HG02884 (cell line): ENCODE data around the gene PHF5A.
"Not testable (repeated sequence)": the region's sequence is repeated elsewhere in the genome, so short reads cannot be mapped to it uniquely, and the experiment has no call there.

Experiments used
- ATAC-seq: cut with Tn5 transposase; IDR thresholded peaks from one replicate; pipeline ENCODE4 v1.9.1; 2021; ENCODE audit warnings: mild to moderate bottlenecking, moderate library complexity; ENCODE audit not compliant: unreplicated experiment

Gene PHF5A

DNA sequence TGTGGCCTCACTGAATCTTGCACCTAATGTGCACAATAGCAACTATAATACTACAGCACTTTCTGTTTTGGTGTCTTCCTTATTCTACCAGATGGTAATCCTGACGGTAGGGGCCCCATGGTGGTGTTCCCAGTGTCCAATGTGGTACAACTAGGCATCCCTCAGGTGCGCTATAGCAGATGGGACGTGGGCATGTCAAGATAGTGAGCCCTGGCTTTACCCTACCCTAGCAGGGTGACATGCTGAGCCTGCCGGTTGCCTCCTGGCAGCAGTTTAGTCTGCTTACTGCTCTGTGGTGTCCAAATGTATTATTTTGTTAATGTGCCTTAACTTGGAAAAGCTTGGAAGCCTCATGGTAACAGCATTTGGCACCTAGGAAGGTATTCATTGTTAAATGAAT is 19.6 kb upstream of the PHF5A start:
- no peak for ATAC-seq

DNA sequence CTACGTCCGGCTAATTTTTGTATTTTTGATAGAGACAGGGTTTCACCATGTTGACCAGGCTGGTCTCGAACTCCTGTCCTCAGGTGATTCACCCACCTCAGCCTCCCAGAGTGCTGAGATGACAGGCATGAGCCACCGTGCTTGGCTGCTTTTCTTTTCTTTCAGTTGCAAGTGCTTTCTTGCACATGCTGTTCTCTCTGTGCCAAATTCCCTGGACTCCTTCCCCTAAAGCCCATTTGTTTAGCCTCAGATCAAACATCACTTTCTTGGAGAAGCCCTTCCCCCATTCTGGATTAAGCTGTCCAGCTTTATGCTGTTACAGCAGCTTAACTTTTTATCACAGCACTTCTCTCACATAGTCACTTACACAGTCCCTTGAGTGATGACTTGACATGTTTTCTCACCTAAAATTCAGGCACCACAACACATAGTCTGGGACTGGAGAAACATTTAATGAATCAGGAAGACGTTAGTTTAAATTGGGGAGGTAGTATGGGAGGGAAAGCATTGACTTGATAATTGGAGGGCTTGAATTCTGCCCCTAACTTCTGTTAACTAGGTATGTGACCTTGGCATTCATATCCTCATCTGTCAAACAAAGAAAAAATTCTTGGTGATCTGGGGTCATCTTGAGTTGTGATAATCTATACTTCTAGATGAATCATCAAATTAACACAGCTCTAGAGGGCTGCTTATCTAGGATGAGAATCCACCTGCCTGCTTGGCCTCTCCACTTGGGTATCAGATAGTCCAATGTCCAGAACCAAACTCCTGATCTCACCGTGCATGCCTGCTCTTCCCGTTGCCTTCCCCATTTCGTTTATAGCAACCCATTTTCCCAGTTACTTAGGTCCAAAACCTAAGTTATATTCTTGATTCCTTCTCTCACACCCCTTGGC is 18.8 kb upstream of the PHF5A start:
- no peak for ATAC-seq

DNA sequence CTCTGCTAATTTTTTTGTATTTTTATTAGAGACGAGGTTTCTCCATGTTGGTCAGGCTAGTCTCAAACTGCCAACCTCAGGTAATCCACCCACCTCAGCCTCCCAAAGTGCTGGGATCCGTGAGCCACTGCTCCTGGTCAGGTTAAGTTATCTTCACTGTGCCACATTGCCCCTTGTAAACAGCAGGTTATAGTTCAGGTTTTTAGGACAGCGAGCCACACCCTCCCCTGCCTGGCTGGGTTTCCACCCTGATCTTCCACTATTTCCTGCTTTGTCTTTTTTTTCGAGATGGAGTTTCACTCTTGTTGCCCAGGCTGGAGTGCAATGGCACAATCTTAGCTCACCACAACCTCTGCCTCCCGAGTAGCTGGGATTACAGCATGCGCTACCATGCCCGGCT is 16.5 kb upstream of the PHF5A start:
- ATAC-seq, result no peak

DNA sequence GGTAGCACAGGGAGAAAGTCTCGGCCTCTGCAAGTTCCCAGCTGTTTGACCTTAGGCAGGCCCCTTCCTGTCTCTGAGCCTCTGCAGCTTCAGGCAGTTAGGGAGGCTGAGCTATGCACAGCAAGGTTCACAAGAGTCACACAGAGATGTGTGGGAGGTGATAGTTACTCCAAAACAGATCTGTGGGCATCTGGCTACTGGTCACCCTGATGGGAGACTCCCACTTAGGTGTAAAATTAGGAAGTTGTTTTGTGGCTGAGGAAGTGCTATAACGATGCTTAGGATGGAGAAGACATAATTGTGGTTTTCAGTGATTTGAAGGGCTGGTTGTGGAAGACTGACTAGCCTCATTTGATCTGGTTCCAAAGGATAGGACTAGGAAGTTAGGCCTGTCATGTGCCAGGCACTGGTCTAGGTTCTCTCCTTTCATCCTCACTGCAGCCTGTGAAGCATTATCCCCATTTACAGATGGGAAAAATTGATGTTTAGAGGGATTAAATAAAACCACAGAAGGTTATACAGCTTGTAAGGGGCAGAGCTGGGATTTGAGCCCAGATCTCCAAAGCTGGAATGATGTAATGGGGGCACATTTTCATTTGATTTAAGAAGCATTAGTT is 13.9 kb upstream of the PHF5A start:
- no peak for ATAC-seq

DNA sequence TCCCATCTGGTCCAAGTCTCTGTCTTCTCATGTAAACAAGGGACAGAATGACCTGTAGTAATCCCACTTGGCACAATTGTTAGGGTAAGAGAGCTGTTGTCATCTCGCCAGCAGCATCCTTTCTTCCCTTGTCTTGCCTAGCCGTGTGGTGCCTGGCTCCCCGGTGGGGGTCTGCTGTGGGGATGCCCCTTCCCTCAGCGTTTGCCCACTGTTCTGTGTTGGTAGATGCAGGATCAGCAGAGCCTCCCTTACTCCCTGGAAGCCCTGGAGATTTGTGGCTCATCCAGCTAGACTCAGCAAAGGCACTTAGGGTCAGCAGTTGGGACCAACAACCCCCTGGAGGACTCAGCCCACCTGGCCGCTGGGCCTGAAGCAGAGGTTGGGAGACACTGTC is 13.4 kb upstream of the PHF5A start:
- ATAC-seq, result no peak

DNA sequence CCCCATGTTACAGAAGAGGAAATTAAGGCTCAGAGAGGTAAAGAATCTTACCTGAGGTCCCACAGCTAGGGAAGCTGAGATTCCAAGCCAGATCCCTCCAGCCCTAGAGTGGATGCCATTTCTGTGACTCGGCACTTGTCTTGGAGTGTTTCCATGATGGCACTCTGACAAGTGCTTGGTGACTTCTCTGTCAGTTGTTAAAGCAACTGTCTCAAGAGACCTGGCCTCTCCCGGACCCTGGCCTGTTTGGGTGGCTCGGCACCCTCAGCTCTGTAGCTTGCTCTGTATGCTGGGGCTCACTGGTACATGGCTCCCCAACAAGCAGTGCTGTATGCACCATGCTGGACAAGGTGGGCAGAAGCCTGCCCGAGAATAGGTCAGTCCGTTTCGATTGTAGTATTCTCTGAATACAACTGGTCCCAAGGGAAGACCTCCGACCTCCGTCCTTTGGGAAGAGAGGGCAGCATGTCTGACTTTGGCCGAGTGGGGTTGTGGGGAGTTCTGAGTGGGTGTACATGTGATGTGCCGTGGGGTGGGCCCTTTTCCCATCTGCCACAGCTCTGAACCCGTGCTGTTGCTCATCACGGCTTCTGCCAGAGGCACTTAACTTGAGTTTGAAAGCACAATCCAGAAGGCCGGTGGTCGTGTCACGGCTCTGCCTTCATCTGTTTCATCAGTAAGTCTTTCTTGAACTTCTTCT is 12.8 kb upstream of the PHF5A start:
- no peak for ATAC-seq

DNA sequence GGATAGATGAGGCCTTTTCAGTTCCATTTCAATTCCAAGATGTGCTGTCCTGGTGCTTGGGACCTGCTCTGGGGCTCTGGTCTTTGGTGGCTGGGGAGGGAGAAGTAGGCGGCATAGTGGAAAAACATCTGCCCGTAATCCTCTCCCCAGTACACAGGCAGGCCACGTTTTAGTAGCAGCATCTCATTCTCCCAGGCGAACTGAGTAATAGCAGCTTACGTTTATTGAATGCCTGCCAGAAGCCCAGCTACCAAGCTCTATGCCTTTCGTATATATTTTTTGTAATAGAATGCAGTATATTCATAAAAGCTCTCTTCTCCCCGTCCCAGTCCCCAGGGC is 11.9 kb upstream of the PHF5A start:
- no peak for ATAC-seq

DNA sequence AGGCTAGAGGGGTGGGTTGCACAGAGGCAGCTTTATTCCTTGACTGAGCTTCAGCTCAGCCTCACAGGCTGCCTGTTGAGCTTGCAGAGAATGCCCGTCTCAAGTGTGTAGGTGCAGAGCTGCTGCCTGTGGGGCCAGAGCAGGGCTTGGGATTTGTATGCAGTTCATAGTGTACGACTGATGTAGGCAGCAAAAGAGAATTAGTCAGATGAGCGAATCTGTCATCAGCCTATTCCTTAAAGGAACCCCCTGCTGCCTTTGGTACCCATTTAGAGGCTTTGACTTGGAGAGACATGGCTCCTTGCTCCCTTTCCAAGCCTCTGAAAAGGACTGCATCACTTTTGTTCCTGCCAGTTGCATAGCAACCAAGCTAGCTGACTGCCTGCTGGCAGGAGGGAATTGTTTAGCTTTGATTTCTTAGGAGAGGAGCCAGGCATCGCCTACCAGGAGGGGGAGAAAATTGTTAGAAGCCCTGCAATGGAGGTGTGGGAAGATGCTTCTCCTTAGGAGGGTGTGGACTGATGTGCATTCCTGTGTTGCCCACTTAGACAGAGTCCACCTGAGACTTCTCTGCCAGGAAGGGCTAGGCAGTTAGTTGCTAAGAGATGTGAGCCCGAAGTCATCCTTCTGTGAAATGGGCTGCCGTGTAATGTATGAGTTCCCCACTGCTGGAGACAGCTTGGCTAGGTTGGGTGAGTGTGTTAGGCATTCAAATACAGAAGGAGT is 11.3 kb upstream of the PHF5A start:
- ATAC-seq, result no peak

DNA sequence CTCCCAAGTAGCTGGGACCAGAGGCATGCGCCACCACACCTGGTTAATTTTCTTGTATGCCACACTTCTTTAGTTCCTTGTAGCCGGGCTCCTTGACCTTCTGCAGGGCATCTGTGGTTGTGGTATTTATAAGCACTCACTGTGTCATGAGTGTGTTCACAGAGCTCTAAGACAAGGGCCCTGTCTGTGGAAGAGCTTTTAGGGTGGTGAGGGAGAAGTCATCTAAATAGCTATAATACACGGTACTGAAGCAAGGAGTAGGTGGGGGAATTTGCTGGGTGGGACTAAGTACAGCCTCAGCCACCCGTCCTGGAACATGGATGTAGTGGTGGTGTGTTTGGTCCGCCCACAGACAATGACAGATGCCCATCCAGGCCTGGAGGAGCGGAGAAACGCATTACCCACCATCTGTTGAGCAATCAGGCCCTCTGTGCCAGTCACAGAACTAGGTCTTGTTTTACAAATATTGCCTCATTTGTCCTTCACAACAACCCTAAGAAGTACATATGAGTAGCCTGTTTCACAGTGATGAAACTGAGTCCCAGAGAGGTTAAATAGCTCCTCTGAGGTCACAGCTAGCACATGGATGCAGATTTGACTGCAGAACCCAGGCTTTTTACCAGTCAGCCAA is 10.5 kb upstream of the PHF5A start:
- ATAC-seq, result no peak

DNA sequence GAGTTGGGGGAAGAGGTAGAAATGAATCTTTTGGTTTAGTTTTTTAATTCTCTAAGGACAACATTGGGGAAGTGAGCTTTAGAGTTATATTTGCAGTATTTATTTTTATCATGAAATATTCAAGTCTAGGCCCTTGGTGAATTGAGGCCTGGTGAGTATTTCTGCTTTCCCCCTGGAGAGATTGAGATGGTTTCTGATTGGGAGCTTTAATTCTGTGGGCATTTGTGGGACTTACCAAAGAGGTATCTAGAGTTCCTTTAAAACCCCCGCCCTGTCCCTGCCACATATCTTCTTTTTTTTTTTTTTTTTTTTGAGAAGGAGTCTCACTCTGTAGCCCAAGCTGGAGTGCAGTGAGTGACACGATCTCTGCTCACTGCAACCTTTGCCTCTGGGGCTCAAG is 10.0 kb upstream of the PHF5A start:
- no peak for ATAC-seq

DNA sequence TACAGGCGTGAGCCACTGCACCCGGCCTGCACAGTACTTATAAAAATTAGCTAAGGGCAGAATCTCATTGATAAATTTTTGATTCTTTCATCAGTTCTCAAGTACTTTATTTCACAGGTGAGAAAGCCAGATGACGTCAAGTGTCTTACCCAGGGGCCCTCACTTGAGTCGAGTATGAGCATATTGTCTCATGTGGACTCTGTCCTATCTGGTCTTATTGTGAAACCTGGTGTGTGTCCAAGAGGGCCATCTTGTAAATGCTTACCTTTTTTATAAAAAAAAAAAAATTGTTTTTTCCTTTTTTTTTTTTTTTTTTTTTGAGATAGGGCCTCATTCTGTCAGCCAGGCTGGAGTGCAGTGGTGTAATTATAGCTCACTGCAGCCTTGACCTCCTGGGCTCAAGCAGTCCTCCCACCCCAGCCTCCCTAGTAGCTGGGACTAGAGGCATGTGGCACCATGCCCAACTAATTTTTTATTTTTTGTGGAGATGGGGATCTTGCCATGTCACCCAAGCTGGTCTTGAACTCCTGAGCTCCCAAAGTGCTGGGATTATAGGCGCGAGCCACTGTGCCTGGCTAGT is 6.5 kb upstream of the PHF5A start:
- ATAC-seq, result no peak

DNA sequence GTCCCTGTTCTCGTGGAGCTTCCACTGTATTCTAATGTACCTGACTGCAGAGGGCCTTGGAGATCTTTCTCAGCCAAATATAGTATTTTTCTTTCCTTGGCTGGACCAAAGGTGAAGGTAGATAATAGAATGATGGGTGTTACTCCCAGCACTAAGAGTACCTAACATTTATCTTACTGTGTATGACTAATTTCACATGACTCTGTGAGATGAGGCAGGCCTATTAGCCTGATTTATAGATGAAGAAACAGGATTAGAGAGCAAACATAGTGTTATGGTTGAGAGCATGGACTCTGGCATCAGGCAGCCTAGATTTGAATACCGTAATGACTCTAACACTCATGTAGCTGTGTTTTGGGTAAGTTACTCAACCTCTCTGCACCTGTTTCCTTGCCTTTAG is 3.1 kb upstream of the PHF5A start:
- no peak for ATAC-seq

DNA sequence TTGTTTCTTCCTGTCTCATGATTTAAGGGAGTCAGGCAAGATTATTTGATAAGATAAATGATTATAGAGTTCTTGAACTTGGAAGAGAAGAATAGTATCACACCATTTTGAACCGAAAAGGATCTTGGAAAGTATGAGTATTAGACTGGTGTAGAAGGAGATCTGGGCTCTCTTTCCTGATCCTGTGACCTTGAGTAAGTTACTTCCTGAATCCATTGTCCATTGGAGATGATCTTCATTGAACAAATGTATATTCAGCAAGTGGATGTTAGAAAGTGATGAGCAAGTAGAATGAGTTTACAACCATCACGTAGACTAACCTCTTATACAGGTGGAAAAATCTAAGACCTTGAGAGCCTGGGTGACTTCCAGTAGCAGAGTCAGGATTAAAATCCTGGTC is 2.4 kb upstream of the PHF5A start:
- no peak for ATAC-seq

DNA sequence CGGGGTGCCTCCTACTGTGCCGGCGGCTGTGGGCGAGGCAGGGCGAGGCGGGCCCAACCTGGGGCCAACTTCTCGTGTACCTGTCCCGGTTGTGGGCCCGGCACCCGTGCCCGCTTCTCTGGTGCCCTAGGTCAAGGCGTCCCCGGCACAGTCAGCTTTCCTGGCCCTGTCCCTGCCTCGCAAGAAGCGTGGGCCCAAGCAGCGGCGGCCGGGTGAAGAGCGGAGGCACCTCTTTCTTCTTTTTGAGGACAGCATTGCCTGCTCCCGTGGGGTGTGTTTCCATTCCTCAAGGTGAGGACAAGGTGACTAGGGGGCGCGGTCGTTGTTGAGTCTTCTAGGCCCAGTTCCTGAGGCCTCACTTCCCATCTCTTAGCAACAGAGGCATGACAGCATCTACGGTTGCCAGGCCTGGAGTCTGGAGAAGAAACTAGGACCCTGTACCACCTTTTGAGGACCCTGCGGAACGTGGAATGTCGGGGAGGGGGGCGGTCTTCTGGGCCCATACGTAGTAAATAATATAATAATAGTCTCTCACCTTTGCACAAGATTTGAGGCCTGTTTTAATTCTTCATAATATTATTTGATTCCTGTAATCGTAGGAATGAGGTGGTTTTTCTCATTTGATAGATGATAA is 843 bp upstream of the PHF5A start:
- peak; percentile 10 for ATAC-seq

DNA sequence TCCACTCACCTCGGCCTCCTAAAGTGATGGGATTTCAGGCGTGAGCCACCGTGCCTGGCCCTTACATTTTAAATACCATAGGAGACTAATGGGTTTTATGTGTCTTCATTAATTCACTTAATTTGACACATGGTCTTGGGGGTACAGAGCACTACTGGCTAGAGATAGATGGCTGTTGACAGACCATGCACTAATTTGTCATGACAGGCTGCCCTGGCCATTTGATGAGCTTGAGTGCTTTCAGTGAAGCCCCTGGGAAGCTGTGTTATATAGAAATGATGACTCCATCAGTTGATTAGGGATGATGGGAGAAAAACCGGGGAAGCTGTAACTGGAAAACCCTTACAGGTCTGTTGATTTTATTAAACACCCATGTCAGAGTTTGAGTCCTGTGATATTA is 6.6 kb downstream of the PHF5A start:
- no peak for ATAC-seq

DNA sequence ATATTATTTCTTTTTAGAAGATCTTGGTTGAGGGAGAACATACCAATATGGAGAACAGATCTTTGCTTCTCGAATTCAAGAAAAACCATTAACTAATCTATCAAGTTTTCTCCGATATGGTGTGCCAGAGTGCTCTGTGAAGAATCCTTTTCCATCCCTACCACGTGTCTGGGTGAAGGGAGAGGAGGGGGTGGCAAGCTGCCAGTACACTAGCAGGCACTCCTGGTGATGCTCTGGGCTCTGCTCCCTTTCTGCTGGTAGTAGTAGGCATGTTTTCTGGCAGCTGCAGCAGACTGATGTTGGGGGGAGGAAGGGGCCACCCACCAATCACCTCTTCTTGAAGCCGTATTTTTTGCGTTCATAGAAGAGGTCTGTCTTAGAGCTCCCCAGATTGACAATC is 8.4 kb downstream of the PHF5A start:
- ATAC-seq, result not testable (repeated sequence)

DNA sequence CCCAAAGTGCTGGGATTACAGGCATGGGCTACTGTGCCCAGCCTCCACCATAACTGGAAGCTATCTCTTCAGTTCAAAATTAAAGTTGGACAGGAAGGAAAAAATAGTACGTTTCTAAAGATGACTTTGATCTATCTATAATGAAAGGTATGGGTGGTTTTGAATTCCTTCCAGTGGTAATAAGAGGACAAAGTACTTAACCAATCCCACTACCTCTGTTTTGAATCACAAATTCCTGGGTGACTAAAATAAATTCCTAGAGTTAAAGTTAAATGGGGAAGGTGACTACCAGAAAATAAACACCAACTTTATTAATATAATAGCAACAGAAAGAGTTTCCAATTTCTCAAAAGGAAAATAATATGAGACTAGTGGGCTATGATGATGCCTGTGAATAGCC is 9.1 kb downstream of the PHF5A start:
- no peak for ATAC-seq

DNA sequence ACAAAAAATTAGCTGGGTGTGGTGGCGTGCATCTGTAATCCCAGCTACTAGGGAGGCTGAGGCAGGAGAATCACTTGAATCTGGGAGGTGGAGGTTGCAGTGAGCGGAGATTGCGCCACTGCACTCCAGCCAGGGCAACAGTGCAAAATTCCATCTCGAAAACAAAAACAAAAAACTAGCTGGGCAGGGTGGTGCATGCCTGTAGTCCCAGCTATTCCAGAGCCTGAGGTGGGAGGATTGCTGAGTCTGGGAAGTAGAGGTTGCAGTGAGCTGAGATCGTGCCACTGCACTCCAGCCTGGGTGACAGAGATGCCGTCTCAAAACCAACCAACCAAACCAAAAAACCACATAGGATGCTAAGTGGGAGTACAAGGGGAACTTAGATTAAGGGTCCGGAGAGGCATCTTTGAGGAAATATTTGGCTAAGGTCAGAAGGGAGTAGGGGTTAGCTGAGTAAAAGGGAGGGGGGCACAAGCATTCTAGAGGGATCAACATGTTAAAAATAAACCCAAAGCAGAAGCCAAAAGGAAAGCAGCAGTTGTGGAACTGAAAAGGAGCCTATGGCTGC is 10.2 kb downstream of the PHF5A start:
- no peak for ATAC-seq

DNA sequence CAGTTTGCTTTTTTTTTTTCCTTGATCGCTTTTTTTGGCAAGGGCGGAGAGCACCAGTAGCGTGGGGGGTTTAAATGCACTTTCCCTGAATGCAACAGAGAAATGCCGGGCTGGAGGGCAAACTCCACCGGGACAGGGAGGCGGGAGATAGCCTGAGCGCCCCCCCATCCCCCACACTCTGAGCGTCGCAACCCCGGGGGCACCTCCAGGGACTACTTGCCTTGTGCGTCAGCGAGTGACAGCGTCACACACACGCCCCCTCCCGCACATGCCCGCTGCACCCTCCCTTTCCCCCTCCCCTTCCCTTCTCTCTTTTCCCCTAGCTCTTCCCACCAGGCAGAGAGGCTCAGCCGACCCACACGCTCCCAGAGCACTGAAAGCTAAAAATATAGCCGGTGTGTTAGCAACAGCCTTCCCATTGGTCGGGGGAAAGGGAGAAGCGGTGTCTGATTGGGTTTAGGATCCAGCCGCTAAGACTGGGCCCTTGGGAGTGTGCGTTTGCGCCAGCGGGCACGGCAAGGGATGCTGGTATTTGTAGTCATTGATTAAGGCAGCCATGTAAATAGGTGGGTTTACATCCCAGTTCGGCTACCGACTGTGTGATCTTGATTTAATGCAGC is 20.2 kb downstream of the PHF5A start:
- ATAC-seq, result peak; percentile 40
